NT2/D1 (cell line): Measurements from ENCODE around the gene SLC44A3.

Source experiments
- YY1 ChIP-seq: IDR thresholded peaks from 2 replicates; pipeline ENCODE4 v1.6.1; 2011; ENCODE audit not compliant: insufficient read length, insufficient read depth
- ZNF274 ChIP-seq: IDR thresholded peaks from 2 replicates; pipeline ENCODE4 v1.6.1; 2011; ENCODE audit warnings: mild to moderate bottlenecking, low read depth, low read length

- TF ChIP-seq YY1 (no peak), ZNF274 (no peak)
Measured at GRCh38 chr1:94798054-94798453, 22.1 kb upstream of the SLC44A3 start.
